NCI-H345 treated with DMSO at 0.1 percent for 48 hours (cell line): ENCODE data around the gene CBLN2.

Source experiments
- DNase-seq: peaks from one replicate; lab custom pipeline; 2025; ENCODE audit not compliant: unreplicated experiment; lab: John Stamatoyannopoulos, UW

Gene CBLN2

DNA sequence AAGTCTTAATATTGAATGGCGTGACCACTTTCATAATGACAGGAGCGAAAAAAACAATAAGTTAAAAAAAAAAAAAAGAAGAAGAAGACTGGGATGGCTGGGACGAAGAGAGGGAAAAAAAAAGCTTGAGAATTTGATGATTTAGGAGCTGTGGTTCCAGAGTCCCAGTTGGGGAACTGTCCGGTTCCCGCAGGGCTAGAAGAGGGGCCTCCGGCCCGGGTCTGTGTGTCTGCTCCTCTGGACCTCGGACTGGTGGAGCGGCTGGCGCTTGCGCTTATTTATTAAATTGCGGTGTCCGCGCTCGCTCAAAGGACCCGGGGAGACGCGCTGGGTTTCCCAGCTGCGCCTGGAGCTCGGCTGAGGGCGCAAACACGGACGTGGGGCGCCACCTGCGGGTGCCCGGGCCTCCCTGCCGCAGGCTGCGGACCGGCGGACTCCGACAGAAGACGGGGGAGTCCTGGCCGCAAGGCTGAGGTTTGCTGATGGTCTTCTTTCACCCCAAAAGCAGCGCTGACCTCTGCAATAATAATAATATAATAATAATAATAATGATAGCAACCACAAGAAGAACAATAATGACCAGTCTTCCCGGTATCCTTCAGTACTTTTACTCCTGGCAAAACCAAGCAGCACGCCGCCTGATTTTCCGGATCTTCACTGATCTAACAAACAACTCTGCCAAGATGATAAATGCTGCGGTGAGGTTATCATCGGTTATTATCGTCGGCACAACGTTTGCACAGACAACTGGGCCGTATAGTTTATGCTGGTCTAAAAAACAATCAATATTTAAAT is at the start of gene CBLN2:
CBLN2 (minus strand) TSS at position 251 of the 795 bp plus-strand sequence. CDS start 2,182 bp downstream, outside the sequence.
- DNase-seq = peak; percentile 85

DNA sequence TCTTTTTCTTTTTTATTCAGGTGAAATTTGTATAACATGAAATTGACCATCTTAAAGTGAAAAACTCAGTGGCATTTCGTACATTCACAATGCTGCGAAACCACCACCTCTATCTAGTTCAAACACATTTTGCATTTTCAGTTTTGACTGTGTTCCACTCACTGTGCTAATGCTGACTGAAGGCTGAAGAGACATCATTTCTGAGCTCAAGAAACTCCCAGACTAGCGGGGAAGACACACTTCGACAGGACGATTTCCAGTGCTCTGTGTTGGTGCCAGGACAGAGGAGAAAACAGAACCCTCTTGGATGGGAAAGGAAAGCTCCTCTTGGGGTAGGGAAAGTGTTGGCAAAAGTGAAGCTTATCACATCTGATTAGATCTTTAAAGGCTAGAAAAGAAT is 44.2 kb upstream of the CBLN2 start:
- no peak for DNase-seq

DNA sequence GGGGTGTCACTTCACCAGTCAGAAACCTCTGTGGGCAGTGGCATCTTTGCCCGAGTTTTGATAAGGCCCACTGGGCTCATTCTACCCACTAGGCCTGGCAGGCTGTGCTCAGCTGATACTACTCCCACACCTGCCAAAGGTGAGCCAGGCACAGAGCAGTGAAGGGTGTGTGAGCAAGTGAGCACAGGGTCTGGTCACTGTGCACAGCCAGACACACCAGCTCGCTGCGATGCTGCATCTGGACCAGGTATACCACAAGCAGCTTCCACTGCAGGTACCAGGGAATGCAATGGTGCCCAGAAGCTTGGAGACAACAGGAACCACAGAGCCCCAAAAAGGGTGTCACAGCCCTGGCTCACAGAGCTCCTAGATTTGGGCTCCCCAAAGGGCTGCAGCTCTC is 40.6 kb upstream of the CBLN2 start:
- DNase-seq = no peak

GRCh38 chr18:72581976-72582375 is 37.8 kb upstream of the CBLN2 start:
- no peak for DNase-seq

GRCh38 chr18:72572896-72573295 is 28.8 kb upstream of the CBLN2 start:
- DNase-seq = no peak

- DNase-seq = no peak
These were observed 22.1 kb upstream of the CBLN2 start for GRCh38 chr18:72566290-72566689.

GRCh38 chr18:72555968-72556367 is 11.8 kb upstream of the CBLN2 start:
- DNase-seq = no peak

- no peak for DNase-seq
These were observed 11.0 kb upstream of the CBLN2 start for GRCh38 chr18:72555101-72555500.

- peak; percentile 64 for DNase-seq
These were observed 636 bp downstream of the CBLN2 start for GRCh38 chr18:72543357-72544055.

DNA sequence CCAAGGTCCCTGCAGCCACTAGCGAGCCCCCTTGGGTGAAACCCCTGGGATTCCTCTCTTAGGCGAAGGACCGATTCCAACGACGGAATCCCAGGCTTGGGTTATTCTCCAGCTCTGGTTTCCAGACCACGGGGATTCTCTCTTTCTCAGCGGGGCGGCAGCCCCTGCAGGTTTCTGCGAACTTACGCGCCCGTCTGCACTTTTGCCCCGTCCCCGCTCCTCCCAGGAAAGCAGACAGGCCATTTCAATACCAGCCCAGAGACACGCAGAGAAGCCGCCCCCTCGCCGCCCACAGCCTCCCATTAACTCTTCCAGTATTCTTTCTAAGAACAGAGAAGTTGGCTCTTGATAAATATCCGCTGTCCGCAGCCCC is 1.2 kb downstream of the CBLN2 start:
- DNase-seq = peak; percentile 24

GRCh38 chr18:72542342-72542741 is 1.8 kb downstream of the CBLN2 start:
- peak; percentile 42 for DNase-seq

GRCh38 chr18:72541871-72542332 is 2.2 kb downstream of the CBLN2 start:
- peak; percentile 52 for DNase-seq

DNA sequence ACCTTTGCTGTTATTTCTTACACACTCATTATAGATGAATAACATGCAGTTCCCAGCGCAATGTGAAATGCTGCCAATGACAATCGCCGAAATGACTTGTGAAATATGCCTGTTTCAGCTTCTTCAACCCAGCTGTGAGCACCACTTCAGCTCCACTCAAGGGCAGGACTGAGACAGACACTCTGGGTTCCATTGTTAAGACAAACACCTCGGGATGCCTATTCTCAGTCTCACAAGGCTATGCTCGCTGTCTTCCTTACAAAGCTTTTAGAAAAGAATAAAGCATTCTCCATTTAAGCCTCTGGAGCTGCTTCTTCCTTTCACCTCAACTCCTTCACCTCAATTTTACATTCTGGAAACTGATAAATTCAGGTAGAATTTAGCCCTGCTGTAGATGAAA is 4.2 kb downstream of the CBLN2 start:
- DNase-seq = no peak

- no peak for DNase-seq
These were observed 13.5 kb downstream of the CBLN2 start for GRCh38 chr18:72530622-72531021.

- DNase-seq = no peak
These were observed 39.3 kb downstream of the CBLN2 start for GRCh38 chr18:72504866-72505265.

DNA sequence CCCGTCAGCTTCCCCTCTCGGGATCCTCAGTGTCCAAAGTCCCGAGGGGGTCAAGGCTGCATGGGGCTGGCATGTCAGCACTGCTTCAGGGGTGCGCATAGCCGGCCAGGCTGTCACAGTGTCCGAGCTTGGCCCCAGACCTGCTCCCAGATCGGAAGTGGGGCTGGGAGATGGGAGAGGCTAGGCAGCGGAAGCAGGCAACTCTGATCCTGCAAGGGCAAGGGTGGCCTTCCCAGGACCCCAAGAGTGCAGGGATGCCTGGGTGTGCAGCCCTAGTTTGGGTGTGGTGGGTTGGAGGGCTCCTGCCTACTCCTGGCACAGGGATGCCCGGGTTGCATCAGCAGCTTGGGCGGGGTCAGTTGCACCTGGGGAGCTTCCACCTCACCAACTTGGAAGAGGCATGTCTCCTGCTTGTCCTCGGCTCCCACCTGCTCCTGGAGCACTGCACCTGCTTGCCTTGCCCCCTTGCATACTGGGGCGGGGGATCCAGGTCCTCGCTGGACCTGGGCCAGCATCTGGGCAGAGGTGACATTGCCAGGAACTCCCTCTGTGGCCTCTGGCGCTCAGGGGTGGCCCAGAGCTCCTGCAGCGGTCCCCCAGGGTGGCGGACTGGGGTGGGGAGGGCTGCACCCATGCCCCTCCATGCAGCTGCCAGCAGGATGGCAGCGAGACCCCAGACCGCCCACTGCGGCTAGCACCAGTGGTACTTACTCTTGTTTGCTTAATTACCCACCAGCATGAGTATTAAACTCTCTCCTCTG is 41.3 kb downstream of the CBLN2 start:
- no peak for DNase-seq

GRCh38 chr18:72492497-72492896 is 51.6 kb downstream of the CBLN2 start:
- DNase-seq = no peak
